SU-DHL-6 (cell line): ENCODE measurements around the gene MYO18A.

ENCODE experiments used
- H2AFZ ChIP-seq: fragments of 200-600 bp; sonication (generic); 2 replicates; pipeline ENCODE4 v1.6.1; 2014; ENCODE audit warnings: low read depth, mild to moderate bottlenecking, moderate library complexity, mixed read lengths, antibody characterized with exemption, low read length; ENCODE audit not compliant: severe bottlenecking
- H3F3A ChIP-seq: fragments of 200-600 bp; shearing (Covaris generic); 2 replicates; pipeline ENCODE4 v1.6.0; 2016; ENCODE audit warnings: antibody characterized with exemption, mild to moderate bottlenecking; ENCODE audit not compliant: insufficient read depth
- H3K27ac ChIP-seq: fragments of 200-600 bp; sonication (generic); 2 replicates; pipeline ENCODE4 v1.5.1; 2016; ENCODE audit warnings: low read depth, mild to moderate bottlenecking, low read length, moderate library complexity, mixed read lengths
- H3K27me3 ChIP-seq: fragments of 200-600 bp; sonication (generic), shearing (Covaris generic); 2 replicates; pipeline ENCODE4 v1.6.0; 2014; ENCODE audit warnings: mild to moderate bottlenecking, low read length
- H3K36me3 ChIP-seq: fragments of 200-600 bp; sonication (generic); 2 replicates; pipeline ENCODE4 v1.6.1; 2014; ENCODE audit warnings: mild to moderate bottlenecking, low read length, mixed read lengths
- H3K4me2 ChIP-seq: fragments of 300-600, 200-600 bp; shearing (Covaris generic), sonication (generic); 2 replicates; pipeline ENCODE4 v1.6.0; 2014; ENCODE audit warnings: low read length, low read depth, mild to moderate bottlenecking; ENCODE audit not compliant: poor library complexity, severe bottlenecking
- H3K4me3 ChIP-seq: fragments of 200-600 bp; sonication (generic); 2 replicates; pipeline ENCODE4 v1.5.1; 2014; ENCODE audit warnings: antibody characterized with exemption, low read length, mild to moderate bottlenecking, mixed read lengths; ENCODE audit not compliant: insufficient read depth, poor library complexity, severe bottlenecking
- H3K79me2 ChIP-seq: fragments of 200-600 bp; sonication (generic); 2 replicates; pipeline ENCODE4 v1.6.1; 2014; ENCODE audit warnings: mild to moderate bottlenecking, low read length, moderate library complexity; ENCODE audit not compliant: insufficient read depth
- H3K9ac ChIP-seq: fragments of 200-600 bp; sonication (generic); 2 replicates; pipeline ENCODE4 v1.7.0; 2014; ENCODE audit warnings: mild to moderate bottlenecking, low read length
- H3K9me2 ChIP-seq: fragments of 200-600 bp; sonication (generic); replicated peaks from 2 replicates; pipeline ENCODE4 v1.6.1; 2014; ENCODE audit warnings: low read length; ENCODE audit not compliant: insufficient read depth
- H3K9me3 ChIP-seq: fragments of 200-600 bp; sonication (generic); 2 replicates; pipeline ENCODE4 v1.6.1; 2014; ENCODE audit warnings: low read length, mixed read lengths; ENCODE audit not compliant: insufficient read depth
- H4K20me1 ChIP-seq: fragments of 200-600 bp; sonication (generic); 2 replicates; pipeline ENCODE4 v1.6.1; 2014; ENCODE audit warnings: low read depth, mild to moderate bottlenecking, antibody characterized with exemption, low read length, moderate library complexity, mixed read lengths
- EZH2phosphoT487 ChIP-seq: fragments of 200-600 bp; sonication (generic), shearing (Covaris generic); conservative IDR thresholded peaks from 2 replicates; pipeline ENCODE4 v1.6.1; 2018; ENCODE audit warnings: mild to moderate bottlenecking, antibody characterized with exemption, low read length, moderate library complexity, mixed read lengths
- TF ChIP-seq, protein P1 (sequence below): fragments of 200-600 bp; sonication (generic); IDR thresholded peaks from one replicate; pipeline ENCODE4 v1.5.1; 2017; ENCODE audit warnings: antibody characterized with exemption, mild to moderate bottlenecking, low read length, moderate library complexity; ENCODE audit not compliant: insufficient read depth, poor library complexity, severe bottlenecking

MYO18A gene

DNA sequence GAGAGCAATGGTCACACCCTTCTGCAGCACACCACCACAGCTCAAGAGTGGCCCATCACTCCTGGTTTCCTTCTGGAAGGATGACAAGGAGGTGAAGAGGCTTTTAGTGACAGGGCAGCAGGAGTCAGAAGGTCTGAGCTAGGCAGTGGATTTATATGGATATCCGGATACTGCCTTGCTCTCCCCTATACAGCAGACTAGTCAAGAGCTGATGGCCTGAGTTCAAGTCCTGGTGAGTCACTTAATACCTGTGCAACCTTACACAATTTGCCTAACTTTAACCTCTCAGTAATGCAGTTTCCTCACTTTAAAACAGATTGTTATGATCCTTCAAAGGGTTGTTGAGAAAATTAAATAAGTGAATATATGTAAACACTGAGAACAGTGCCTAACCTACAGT, 22.9 kb downstream of the MYO18A start:
- Histone ChIP-seq H3K27ac (no peak overlapping the region), H4K20me1 (no peaks in the 10 kb centered on the region), H3K79me2 (no peaks in the 10 kb centered on the region), H3F3A (no peaks in the 10 kb centered on the region), H3K27me3 (no peaks in the 10 kb centered on the region), H3K9me3 (no peaks in the 10 kb centered on the region), H2AFZ (no peak overlapping the region), H3K4me3 (no peak overlapping the region), H3K4me2 (no peak overlapping the region), H3K9ac (no peak overlapping the region), H3K36me3 (no peaks in the 10 kb centered on the region), H3K9me2 (no peaks in the 10 kb centered on the region)
- no peak for TF ChIP-seq EZH2phosphoT487
- TF ChIP-seq, protein P1, sequence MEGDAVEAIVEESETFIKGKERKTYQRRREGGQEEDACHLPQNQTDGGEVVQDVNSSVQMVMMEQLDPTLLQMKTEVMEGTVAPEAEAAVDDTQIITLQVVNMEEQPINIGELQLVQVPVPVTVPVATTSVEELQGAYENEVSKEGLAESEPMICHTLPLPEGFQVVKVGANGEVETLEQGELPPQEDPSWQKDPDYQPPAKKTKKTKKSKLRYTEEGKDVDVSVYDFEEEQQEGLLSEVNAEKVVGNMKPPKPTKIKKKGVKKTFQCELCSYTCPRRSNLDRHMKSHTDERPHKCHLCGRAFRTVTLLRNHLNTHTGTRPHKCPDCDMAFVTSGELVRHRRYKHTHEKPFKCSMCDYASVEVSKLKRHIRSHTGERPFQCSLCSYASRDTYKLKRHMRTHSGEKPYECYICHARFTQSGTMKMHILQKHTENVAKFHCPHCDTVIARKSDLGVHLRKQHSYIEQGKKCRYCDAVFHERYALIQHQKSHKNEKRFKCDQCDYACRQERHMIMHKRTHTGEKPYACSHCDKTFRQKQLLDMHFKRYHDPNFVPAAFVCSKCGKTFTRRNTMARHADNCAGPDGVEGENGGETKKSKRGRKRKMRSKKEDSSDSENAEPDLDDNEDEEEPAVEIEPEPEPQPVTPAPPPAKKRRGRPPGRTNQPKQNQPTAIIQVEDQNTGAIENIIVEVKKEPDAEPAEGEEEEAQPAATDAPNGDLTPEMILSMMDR = no peak

DNA sequence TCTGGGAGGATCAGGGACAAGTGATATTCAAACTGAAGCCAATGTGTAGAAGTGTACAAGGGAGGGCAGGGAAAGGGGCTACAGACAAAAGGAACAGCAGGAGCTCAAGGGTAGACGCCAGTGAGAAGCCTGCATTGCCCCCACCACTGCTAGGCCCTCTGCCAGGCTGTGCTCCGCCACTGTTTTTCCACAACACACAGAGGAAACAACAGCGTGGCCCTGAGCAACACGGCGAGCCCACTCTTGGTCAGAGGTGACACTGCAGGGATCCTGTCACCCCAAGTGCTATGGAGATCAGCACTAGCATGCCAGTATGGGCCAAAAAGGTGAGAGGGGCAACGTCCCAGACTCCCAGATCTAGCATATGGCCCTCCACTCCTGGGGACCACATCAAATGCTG, 23.4 kb downstream of the MYO18A start:
- Histone ChIP-seq H4K20me1 (no peaks in the 10 kb centered on the region), H3K4me2 (no peak overlapping the region), H3K9me2 (no peaks in the 10 kb centered on the region), H3K27me3 (no peaks in the 10 kb centered on the region), H3F3A (no peaks in the 10 kb centered on the region), H3K79me2 (no peaks in the 10 kb centered on the region), H3K9me3 (no peaks in the 10 kb centered on the region), H2AFZ (no peak overlapping the region), H3K27ac (no peak overlapping the region), H3K9ac (no peak overlapping the region), H3K36me3 (no peaks in the 10 kb centered on the region), H3K4me3 (no peak overlapping the region)
- TF ChIP-seq, protein P1 = no peak
- TF ChIP-seq EZH2phosphoT487 = no peak

DNA sequence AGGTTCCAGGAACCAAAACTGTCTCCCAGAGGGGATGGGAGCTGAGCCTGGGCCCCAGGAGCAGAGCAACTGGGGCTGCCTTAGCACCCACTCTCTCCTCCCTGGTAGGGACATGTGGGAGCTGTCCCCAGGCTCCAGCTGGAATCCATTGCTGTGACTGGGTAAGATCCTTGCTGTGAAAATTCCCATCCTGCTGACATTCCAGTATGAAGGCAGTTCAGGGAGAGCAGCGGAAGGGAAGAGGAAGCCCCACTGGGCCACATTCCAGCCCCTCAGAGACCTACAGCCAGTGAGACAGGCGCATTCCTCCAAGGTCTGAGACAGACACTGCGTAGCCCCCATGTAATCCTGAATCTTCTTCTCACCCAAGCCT, 24.2 kb downstream of the MYO18A start:
- Histone ChIP-seq H2AFZ (no peak overlapping the region), H3K9ac (no peak overlapping the region), H3K9me3 (no peaks in the 10 kb centered on the region), H3K4me2 (no peak overlapping the region), H3K9me2 (no peaks in the 10 kb centered on the region), H3K27me3 (no peaks in the 10 kb centered on the region), H3K36me3 (no peaks in the 10 kb centered on the region), H4K20me1 (no peaks in the 10 kb centered on the region), H3K79me2 (no peaks in the 10 kb centered on the region), H3K4me3 (no peak overlapping the region), H3K27ac (no peak overlapping the region), H3F3A (no peaks in the 10 kb centered on the region)
- TF ChIP-seq EZH2phosphoT487 = no peak
- TF ChIP-seq, protein P1 = no peak
